GM23248 (cell line): ENCODE measurements around the gene UAP1L1.

Source experiments
- EZH2 ChIP-seq: fragments of 200-600 bp; sonication (generic); IDR thresholded peaks from 2 replicates; pipeline ENCODE4 v1.6.1; 2018; ENCODE audit warnings: antibody characterized with exemption, mild to moderate bottlenecking; ENCODE audit not compliant: insufficient read depth, poor library complexity, severe bottlenecking
- EZH2phosphoT487 ChIP-seq: fragments of 200-600 bp; sonication (generic); IDR thresholded peaks from 2 replicates; pipeline ENCODE4 v1.6.1; 2018; ENCODE audit warnings: antibody characterized with exemption, moderate library complexity, mild to moderate bottlenecking, low read depth; ENCODE audit not compliant: insufficient read depth

- no peak for TF ChIP-seq EZH2phosphoT487
- TF ChIP-seq EZH2: no peak
Measured at GRCh38 chr9:137070201-137070905, 7.0 kb upstream of the UAP1L1 start, which contains the start of gene SAPCD2.
